ENCODE data around the gene LONP1. TPM values are rescaled to one million over a fixed set of nuclear protein-coding genes. Genes with fewer than 3 reads are reported as not detected.
A peak's percentile ranks its signal among the peaks of the same experiment; 100 is the strongest.

LONP1 gene
- polyA plus RNA-seq, 3 donors, result 12.1 to 37.2 (median 13.8) TPM

DNA sequence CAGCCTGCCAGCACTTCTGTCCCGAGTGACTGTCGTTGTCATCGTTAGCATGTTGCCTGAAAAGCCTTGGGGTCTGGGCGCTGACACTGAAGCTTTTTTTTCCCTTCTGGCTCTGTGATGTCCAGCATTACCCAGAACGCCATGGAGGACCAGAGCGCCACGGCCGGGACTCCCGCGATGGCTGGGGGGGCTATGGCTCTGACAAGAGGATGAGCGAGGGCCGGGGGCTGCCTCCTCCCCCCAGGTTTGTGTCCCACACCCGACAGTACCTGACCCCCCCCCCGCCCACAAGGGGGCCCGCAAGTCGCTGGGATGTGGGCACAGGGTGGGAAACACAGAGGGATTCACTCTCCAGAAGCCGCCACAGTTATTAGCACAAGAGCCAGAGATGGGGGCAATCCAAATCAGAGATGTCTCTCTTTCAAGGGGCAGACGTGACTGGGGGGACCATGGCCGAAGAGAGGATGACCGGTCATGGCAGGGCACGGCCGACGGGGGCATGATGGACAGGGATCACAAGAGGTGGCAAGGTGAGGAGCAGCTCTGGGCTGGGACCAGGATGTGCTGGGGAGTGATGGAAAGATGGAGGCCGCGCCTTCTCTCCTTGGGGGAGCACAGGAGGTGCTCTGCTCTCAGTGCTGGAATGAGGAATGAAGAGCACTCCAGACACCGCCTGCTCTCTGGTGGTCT, 52.9 kb downstream of the LONP1 start:
- Histone ChIP-seq H4K20me1 (ENCODE audit: insufficient read depth, low read length) (peaks cover 68% of the 10 kb centered on the region), H3K27ac (ENCODE audit: low read depth in 1 of 2, low read length in 2 of 2) (no peak overlapping the region), H3K27me3 (ENCODE audit: control insufficient read depth in 2 of 2, insufficient read depth in 2 of 2, low read length in 2 of 2) (no peaks in the 10 kb centered on the region), H3K4me2 (replicated peaks; ENCODE audit: extremely low read depth, low read length, poor library complexity, severe bottlenecking) (no peak overlapping the region), H3K4me3 (replicated peaks in 1 of 3; ENCODE audit: low read depth in 2 of 3, low read length in 3 of 3) (no peak overlapping the region), H3K79me2 (ENCODE audit: insufficient read depth, low read length) (no peaks in the 10 kb centered on the region), H3K4me1 (ENCODE audit: control insufficient read depth in 1 of 2, insufficient read depth in 2 of 2, low read length in 2 of 2) (no peaks in the 10 kb centered on the region), H3K9me3 (replicated peaks in 1 of 2; ENCODE audit: control insufficient read depth in 1 of 2, insufficient read depth in 1 of 2, low read length in 2 of 2) (no peaks in the 10 kb centered on the region), H3K9ac (ENCODE audit: insufficient read depth, low read length, poor library complexity, severe bottlenecking) (no peak overlapping the region), H3K36me3 (replicated peaks in 1 of 2; ENCODE audit: control insufficient read depth in 1 of 2, insufficient read depth in 2 of 2, low read length in 2 of 2) (peaks cover 81 to 94% of the 10 kb centered on the region in 2 donors), H2AFZ (ENCODE audit: insufficient read depth, low read depth, low read length, poor library complexity, severe bottlenecking) (no peak overlapping the region)
- H3K4me3 Mint-ChIP-seq, result no peak overlapping the region
- no peak for DNase-seq
- 96% methylated on average over 14 of the region's 26 CpGs for WGBS (ENCODE audit: insufficient coverage)
- peak overlapping the region in 1 of 7 donors; percentile 55 for H3K27ac Mint-ChIP-seq
- no peaks in the 10 kb centered on the region for H3K27me3 Mint-ChIP-seq (ENCODE audit: low read depth in 3 of 3)
- intact Hi-C loops (cut with micrococcal nuclease), result no loop called here
- H3K36me3 Mint-ChIP-seq, result peaks cover 75 to 96% of the 10 kb centered on the region in 2 donors
- no peaks in the 10 kb centered on the region for H3K4me1 Mint-ChIP-seq
- H3K9me3 Mint-ChIP-seq, result no peaks in the 10 kb centered on the region
- TF ChIP-seq, protein P1, sequence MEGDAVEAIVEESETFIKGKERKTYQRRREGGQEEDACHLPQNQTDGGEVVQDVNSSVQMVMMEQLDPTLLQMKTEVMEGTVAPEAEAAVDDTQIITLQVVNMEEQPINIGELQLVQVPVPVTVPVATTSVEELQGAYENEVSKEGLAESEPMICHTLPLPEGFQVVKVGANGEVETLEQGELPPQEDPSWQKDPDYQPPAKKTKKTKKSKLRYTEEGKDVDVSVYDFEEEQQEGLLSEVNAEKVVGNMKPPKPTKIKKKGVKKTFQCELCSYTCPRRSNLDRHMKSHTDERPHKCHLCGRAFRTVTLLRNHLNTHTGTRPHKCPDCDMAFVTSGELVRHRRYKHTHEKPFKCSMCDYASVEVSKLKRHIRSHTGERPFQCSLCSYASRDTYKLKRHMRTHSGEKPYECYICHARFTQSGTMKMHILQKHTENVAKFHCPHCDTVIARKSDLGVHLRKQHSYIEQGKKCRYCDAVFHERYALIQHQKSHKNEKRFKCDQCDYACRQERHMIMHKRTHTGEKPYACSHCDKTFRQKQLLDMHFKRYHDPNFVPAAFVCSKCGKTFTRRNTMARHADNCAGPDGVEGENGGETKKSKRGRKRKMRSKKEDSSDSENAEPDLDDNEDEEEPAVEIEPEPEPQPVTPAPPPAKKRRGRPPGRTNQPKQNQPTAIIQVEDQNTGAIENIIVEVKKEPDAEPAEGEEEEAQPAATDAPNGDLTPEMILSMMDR (IDR thresholded peaks at IDR 0.05), result no peak

DNA sequence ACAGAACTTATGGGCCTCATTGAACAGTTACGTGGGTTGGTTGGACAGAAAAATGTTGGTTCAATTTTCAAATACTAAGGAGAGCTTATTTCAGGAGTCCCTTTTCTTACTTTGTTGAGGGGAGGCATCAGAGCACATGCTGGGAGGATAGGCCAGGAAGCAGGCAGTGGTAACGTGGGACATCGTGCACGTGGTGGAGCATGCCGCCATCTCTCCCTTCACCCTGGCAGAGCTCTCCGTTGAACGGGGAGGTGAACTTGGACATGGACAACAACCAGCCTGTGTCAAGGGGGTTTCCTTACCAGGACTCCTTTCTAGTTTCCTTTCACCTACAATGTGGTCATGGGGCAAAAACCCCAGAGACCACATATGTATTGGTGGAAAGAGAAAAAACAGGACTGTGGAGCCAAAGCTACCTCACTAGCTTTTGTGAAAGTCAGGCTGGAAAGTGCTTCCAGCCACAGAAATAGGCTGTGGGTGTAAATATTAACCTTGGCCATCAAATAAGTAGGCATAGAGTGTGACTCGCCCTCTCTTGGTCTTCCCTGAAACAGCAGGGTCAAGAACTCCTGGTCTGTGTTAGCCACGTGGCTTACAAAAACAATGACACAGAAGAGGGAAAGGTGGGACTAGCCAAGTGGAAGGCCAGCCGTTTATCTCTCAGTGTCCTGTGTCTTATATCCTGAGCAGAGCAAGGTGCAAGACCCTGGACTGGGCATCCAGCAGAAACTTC, 54.0 kb downstream of the LONP1 start:
- H3K4me2 ChIP-seq (replicated peaks; ENCODE audit: extremely low read depth, low read length, poor library complexity, severe bottlenecking), result no peak overlapping the region
- no peak overlapping the region for H3K9ac ChIP-seq (ENCODE audit: insufficient read depth, low read length, poor library complexity, severe bottlenecking)
- peaks cover 74% of the 10 kb centered on the region for H4K20me1 ChIP-seq (ENCODE audit: insufficient read depth, low read length)
- H3K4me1 ChIP-seq (ENCODE audit: control insufficient read depth in 1 of 2, insufficient read depth in 2 of 2, low read length in 2 of 2), result no peaks in the 10 kb centered on the region
- no peak overlapping the region for H2AFZ ChIP-seq (ENCODE audit: insufficient read depth, low read depth, low read length, poor library complexity, severe bottlenecking)
- Mint-ChIP-seq H3K27ac (peak overlapping the region in 2 of 7 donors; percentile 2 to 55), H3K36me3 (peaks cover 81 to 98% of the 10 kb centered on the region in 2 donors), H3K27me3 (ENCODE audit: low read depth in 3 of 3) (no peaks in the 10 kb centered on the region), H3K4me3 (no peak overlapping the region), H3K9me3 (no peaks in the 10 kb centered on the region), H3K4me1 (no peaks in the 10 kb centered on the region)
- H3K27ac ChIP-seq (ENCODE audit: low read depth in 1 of 2, low read length in 2 of 2), result no peak overlapping the region
- intact Hi-C loops (cut with micrococcal nuclease), result no loop called here
- no peak for DNase-seq
- H3K27me3 ChIP-seq (ENCODE audit: control insufficient read depth in 2 of 2, insufficient read depth in 2 of 2, low read length in 2 of 2), result no peaks in the 10 kb centered on the region
- TF ChIP-seq, protein P1 (IDR thresholded peaks at IDR 0.05), result no peak
- H3K9me3 ChIP-seq (replicated peaks in 1 of 2; ENCODE audit: control insufficient read depth in 1 of 2, insufficient read depth in 1 of 2, low read length in 2 of 2), result no peaks in the 10 kb centered on the region
- no peaks in the 10 kb centered on the region for H3K79me2 ChIP-seq (ENCODE audit: insufficient read depth, low read length)
- 90% methylated on average over 6 of the region's 10 CpGs for WGBS (ENCODE audit: insufficient coverage)
- peaks cover 88 to 95% of the 10 kb centered on the region in 2 donors for H3K36me3 ChIP-seq (replicated peaks in 1 of 2; ENCODE audit: control insufficient read depth in 1 of 2, insufficient read depth in 2 of 2, low read length in 2 of 2)
- H3K4me3 ChIP-seq (replicated peaks in 1 of 3; ENCODE audit: low read depth in 2 of 3, low read length in 3 of 3), result no peak overlapping the region
